Progenitor cell of endocrine pancreas (in vitro differentiated cells): ENCODE data around the gene LCOR. TPM values are rescaled to one million over a fixed set of nuclear protein-coding genes. Genes with fewer than 3 reads are reported as not detected.

ENCODE experiments used
- DNase-seq: peaks from one replicate; pipeline ENCODE4 v3.0.0; 2021; ENCODE audit warnings: low spot score; ENCODE audit not compliant: unreplicated experiment
- H3K27ac Mint-ChIP-seq: 2 replicates; pipeline ENCODE4 v1.8.0; 2021; ENCODE audit warnings: mild to moderate bottlenecking, moderate library complexity, mixed read lengths
- H3K27me3 Mint-ChIP-seq: 2 replicates; pipeline ENCODE4 v1.8.0; 2021; ENCODE audit warnings: mixed read lengths
- H3K36me3 Mint-ChIP-seq: 2 replicates; pipeline ENCODE4 v1.8.0; 2022; ENCODE audit warnings: mixed read lengths; ENCODE audit not compliant: insufficient read depth
- H3K4me1 Mint-ChIP-seq: 2 replicates; pipeline ENCODE4 v1.8.0; 2021; ENCODE audit warnings: low read depth, mixed read lengths
- H3K4me3 Mint-ChIP-seq: 2 replicates; pipeline ENCODE4 v1.8.0; 2021; ENCODE audit warnings: low read depth, mild to moderate bottlenecking, moderate library complexity, mixed read lengths
- H3K9me3 Mint-ChIP-seq: 2 replicates; pipeline ENCODE4 v1.8.0; 2021; ENCODE audit warnings: low read depth, mixed read lengths
- total RNA-seq: library from RNA; stranded (reverse); gene quantifications from 2 replicates; pipeline ENCODE4 v1.2.1, GENCODE V29; 2021
- TF ChIP-seq, protein P1 (sequence below): fragments of 200-600 bp; sonication (generic); IDR thresholded peaks from one replicate; pipeline ENCODE4 v1.5.0; 2021; ENCODE audit warnings: antibody characterized with exemption, mild to moderate bottlenecking; ENCODE audit not compliant: unreplicated experiment

The LCOR gene
- total RNA-seq, 1 donor from 2014 or later: 88.6 TPM

DNA sequence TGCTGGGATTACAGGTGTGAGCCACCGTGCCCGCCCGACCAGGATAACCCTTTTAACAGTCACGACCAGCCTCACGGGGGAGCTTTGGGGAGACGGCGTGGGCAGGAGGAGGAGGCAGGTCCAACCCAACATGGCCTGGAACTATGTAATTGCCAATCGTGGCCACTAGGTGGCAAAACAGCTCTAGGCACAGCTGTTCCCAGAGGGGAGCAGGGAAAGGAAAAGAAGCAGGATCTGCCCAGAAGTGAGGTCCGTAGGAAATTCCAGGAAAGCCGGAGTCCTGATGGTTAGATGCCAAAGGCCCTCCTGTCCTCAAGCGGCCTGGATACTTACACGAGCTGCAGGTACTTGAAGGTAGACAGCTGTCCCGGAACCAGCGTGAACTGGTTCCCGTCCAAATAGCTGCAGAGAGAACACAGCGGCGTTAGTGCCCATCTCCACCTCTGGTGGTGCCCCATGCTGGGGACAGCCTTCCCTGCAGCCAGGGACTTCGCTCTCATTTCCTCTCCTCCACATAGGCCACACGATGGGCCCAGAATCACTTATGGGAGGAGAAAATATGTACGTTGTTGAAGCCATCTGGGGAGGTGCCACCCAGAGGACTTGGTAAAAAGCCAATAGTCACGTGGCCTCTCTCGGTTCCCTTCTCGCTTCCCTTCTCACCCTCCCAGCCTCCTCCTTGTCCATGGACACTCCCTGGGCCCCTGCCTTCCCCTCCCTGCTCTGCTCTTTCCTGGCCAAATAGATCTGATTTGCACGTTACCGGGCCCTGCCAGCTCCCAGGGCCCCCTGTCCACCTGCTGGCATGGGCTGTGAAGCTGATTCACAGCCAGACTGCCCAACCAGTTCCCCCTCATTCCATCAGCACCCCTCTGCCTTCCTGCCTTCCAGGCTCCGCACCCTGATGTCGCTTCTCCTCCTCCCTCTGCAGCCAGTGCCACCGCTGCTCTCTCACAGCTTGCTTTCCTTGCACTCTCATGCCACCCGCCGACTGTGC lies 205.6 kb downstream of the LCOR start:
- TF ChIP-seq, protein P1, sequence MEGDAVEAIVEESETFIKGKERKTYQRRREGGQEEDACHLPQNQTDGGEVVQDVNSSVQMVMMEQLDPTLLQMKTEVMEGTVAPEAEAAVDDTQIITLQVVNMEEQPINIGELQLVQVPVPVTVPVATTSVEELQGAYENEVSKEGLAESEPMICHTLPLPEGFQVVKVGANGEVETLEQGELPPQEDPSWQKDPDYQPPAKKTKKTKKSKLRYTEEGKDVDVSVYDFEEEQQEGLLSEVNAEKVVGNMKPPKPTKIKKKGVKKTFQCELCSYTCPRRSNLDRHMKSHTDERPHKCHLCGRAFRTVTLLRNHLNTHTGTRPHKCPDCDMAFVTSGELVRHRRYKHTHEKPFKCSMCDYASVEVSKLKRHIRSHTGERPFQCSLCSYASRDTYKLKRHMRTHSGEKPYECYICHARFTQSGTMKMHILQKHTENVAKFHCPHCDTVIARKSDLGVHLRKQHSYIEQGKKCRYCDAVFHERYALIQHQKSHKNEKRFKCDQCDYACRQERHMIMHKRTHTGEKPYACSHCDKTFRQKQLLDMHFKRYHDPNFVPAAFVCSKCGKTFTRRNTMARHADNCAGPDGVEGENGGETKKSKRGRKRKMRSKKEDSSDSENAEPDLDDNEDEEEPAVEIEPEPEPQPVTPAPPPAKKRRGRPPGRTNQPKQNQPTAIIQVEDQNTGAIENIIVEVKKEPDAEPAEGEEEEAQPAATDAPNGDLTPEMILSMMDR: peak; percentile 89
- Mint-ChIP-seq H3K36me3 (peaks cover 1% of the 10 kb centered on the region), H3K9me3 (no peaks in the 10 kb centered on the region), H3K4me3 (no peak overlapping the region), H3K27ac (peak overlapping the region; percentile 27), H3K4me1 (no peaks in the 10 kb centered on the region), H3K27me3 (peaks cover 7% of the 10 kb centered on the region)
- DNase-seq: peak; percentile 72

DNA sequence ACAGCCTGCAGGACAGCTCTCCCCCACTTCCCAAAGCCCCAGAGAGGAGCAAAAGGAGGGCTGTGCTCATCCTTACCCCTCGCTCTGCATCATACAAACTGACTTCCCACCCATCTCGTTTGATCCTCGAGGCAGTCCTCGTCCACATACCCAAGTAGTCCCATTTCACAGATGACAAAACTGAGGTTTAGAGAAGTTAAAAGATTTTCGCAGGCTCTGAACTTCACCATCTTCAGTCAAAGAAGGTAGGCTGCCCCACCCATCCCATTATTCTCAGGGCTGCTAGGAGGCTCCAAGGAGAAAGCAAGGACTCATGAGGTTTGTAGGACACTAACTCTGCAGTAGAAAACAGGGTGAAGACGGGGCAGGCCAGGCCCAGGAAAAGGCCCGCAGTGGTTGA lies 206.6 kb downstream of the LCOR start:
- TF ChIP-seq, protein P1: no peak
- peaks cover 7% of the 10 kb centered on the region for H3K27me3 Mint-ChIP-seq
- no peak overlapping the region for H3K27ac Mint-ChIP-seq
- no peak for DNase-seq
- no peaks in the 10 kb centered on the region for H3K4me1 Mint-ChIP-seq
- peaks cover 1% of the 10 kb centered on the region for H3K36me3 Mint-ChIP-seq
- no peaks in the 10 kb centered on the region for H3K9me3 Mint-ChIP-seq
- no peak overlapping the region for H3K4me3 Mint-ChIP-seq

DNA sequence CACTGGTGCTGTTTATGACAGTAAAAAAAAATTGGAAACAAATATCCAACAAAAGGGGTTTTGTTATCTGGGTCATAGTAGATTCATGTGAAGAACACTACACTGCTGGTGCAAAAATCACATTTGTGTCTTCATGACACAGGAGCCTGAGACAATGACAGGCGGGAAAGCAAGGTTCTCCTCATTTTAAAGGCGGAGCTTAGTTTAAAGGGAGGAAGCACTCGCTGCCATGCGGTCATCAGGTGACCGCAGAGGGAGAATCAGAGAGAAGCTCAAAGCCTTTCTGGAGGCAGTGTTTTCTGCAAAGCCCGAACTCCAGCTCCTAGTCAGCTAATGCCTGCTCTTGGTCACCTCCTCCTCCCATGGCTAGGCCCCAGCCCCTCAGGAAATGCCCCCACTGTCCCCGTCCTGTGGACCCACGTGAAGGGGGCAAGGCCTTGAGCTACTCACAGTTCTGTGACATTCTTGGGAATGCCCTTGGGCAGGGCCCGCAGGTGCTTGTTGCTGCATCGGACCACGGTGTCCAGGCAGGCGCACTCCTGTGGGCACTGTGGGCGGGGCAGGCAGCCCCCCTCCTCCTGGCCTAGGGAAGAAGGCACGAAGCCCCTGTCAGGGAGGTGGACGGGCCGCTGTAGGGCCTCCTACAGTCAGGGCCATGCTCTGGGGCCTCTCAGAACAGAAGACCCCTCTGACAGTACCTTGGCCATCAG lies 207.6 kb downstream of the LCOR start:
- no peaks in the 10 kb centered on the region for H3K4me1 Mint-ChIP-seq
- no peaks in the 10 kb centered on the region for H3K9me3 Mint-ChIP-seq
- H3K27ac Mint-ChIP-seq: no peak overlapping the region
- peaks cover 1% of the 10 kb centered on the region for H3K36me3 Mint-ChIP-seq
- peaks cover 7% of the 10 kb centered on the region for H3K27me3 Mint-ChIP-seq
- DNase-seq: no peak
- TF ChIP-seq, protein P1: no peak
- no peak overlapping the region for H3K4me3 Mint-ChIP-seq

DNA sequence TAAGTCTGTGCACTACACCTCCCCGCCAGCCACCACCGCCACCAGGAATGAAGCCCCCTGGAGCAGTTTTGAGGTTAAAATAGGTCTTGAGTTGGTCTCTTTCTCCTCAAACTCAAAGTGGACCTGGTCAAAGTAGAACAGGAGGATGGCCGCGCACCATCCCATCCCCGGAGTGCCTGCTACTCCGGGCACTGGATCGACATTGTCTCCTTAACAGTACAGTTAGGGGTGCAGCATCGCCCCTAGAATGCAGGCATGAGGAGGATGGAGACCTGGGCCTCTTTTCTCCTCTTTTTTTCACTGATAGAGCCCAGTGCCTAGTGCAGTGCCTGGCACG lies 208.1 kb downstream of the LCOR start:
- Mint-ChIP-seq H3K27me3 (peaks cover 7% of the 10 kb centered on the region), H3K36me3 (peaks cover 1% of the 10 kb centered on the region), H3K27ac (no peak overlapping the region), H3K9me3 (no peaks in the 10 kb centered on the region), H3K4me3 (no peak overlapping the region), H3K4me1 (no peaks in the 10 kb centered on the region)
- no peak for DNase-seq
- TF ChIP-seq, protein P1: no peak

DNA sequence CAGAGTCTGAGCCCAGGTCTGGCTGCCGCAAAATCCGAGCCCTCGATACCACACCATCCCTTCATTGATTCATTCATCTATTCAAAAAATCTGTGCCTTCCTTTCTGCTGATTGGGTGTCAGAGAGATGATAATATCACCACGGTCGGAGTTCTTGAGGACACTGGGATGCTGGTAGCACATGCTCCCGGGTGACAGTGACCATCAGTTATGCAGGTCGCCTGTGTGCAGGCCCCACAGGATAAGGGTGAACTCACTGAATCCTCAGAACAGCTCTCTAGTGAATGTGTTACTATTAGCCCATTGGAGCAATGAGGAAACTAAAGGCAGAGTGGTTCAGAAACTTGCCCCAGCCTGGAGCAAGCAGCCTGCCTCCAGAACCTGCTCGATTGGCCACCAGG lies 208.6 kb downstream of the LCOR start:
- DNase-seq: no peak
- TF ChIP-seq, protein P1: no peak
- peaks cover 1% of the 10 kb centered on the region for H3K36me3 Mint-ChIP-seq
- no peaks in the 10 kb centered on the region for H3K9me3 Mint-ChIP-seq
- H3K27ac Mint-ChIP-seq: no peak overlapping the region
- H3K27me3 Mint-ChIP-seq: peaks cover 7% of the 10 kb centered on the region
- H3K4me3 Mint-ChIP-seq: no peak overlapping the region
- no peaks in the 10 kb centered on the region for H3K4me1 Mint-ChIP-seq
